ENCODE data around the gene STXBP6. TPM values are rescaled to one million over a fixed set of nuclear protein-coding genes. Genes with fewer than 3 reads are reported as not detected.

The STXBP6 gene
- total and polyA plus RNA-seq, 2 of the 13 experiments (the other 11 are each of a cell fraction or from before 2014, with no cell fraction given): 35.3 to 42.8 TPM

DNA sequence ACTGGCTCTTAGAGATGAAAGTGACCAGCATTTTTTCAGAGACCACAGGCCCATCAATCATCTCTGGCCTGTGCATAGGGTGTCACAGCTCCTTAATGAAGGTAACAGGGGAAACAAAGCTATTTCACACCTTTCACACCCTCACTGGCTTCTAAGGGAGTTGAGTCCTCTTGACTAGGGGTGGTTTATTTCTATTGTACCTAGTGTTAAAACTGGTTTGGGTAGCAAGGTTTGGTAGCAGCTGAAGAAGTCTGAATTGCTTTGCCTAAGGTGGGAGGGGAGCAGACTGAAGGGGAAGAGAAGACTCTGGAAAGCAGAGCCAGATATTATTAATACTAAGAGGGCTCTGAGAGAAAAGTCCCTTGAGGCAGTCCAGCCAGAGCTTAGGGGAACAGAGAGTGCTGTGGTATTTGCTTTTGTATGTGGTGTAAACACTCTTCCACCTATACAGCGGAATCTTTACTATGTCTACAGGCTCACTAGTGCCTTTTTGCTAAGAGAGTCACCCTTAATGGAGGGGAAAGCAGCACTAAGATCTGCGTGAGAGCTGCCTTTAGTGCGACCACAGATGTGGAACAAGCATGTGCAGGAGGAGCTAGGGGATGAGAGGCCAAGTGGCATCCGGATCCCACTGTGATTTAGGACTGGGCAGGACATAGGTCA lies 95.8 kb downstream of the STXBP6 start:
- Histone ChIP-seq H3K4me2 (ENCODE audit: low read depth, low read length) (no peak overlapping the region), H3K4me1 (ENCODE audit: insufficient read depth, low read length) (peaks cover 10% of the 10 kb centered on the region), H3K4me3 (replicated peaks in 1 of 3; ENCODE audit: insufficient read depth in 1 of 3, low read depth in 2 of 3, low read length in 3 of 3) (no peak overlapping the region), H3K27ac (ENCODE audit: extremely low read length, insufficient read depth, low read length) (no peak overlapping the region), H2AFZ (ENCODE audit: low read length) (no peak overlapping the region), H3K79me2 (ENCODE audit: insufficient read depth, low read length) (no peaks in the 10 kb centered on the region), H3K9me3 (ENCODE audit: low read length) (no peaks in the 10 kb centered on the region), H3K27me3 (ENCODE audit: control insufficient read depth in 1 of 2, insufficient read depth in 2 of 2, low read length in 2 of 2) (no peaks in the 10 kb centered on the region), H3K9ac (ENCODE audit: insufficient read depth, low read depth, low read length) (no peak overlapping the region), H3K36me3 (replicated peaks in 1 of 2; ENCODE audit: control insufficient read depth in 1 of 2, insufficient read depth in 2 of 2, low read length in 2 of 2) (no peaks in the 10 kb centered on the region), H4K20me1 (ENCODE audit: insufficient read depth, low read length) (no peaks in the 10 kb centered on the region)
- ATAC-seq (peak; percentile 15), DNase-seq (ENCODE audit: low spot score) (no peak), FAIRE-seq (no peak)
- intact Hi-C loops (cut with micrococcal nuclease; ENCODE audit: unreplicated experiment): loop anchor here (5.0 kb wide), 1 partner anchor 217 kb away; no protein-coding TSS in a partner anchor
- BruUV-seq (replicated peaks): no TSS peak
- WGBS (ENCODE audit: low lambda C conversion rate): 79% methylated on average over 4 of the region's 4 CpGs
- in situ Hi-C loops (cut with HindIII; ENCODE audit: extremely low pct_ligation_motif_present, low pct_unique_long_range_greater_than_20kb): no loop called here
- TF ChIP-seq ZNF333 (CRISPR knock-in tag; IDR thresholded peaks at IDR 0.05; ENCODE audit: borderline replicate concordance): no peak
- no peak for TF ChIP-seq HIVEP1 (CRISPR knock-in tag; IDR thresholded peaks at IDR 0.05)
- TF ChIP-seq ZNF232 (CRISPR knock-in tag; IDR thresholded peaks at IDR 0.05; ENCODE audit: borderline replicate concordance): 0 out of 2 replicates have a peak, but pooled peaks have one; percentile 36
- no peak for TF ChIP-seq EP300 (IDR thresholded peaks at IDR 0.05; ENCODE audit: low read depth in 2 of 2, low read length in 2 of 2)
- TF ChIP-seq EP300 (CRISPR knock-in tag; IDR thresholded peaks at IDR 0.05; ENCODE audit: borderline replicate concordance): 0 out of 2 replicates have a peak, but pooled peaks have one; percentile 5
- TF ChIP-seq SP5 (CRISPR knock-in tag; IDR thresholded peaks at IDR 0.05; ENCODE audit: borderline replicate concordance, low read depth): no peak
- TF ChIP-seq ZSCAN12 (CRISPR knock-in tag; IDR thresholded peaks at IDR 0.05): no peak
- TF ChIP-seq, protein P1, sequence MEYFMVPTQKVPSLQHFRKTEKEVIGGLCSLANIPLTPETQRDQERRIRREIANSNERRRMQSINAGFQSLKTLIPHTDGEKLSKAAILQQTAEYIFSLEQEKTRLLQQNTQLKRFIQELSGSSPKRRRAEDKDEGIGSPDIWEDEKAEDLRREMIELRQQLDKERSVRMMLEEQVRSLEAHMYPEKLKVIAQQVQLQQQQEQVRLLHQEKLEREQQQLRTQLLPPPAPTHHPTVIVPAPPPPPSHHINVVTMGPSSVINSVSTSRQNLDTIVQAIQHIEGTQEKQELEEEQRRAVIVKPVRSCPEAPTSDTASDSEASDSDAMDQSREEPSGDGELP (IDR thresholded peaks at IDR 0.05; ENCODE audit: borderline replicate concordance, low read depth): no peak
- POLR2A ChIA-PET: interaction anchor here (1.0 to 1.2 kb wide), 2 partner anchors 25 to 136 kb away, joined by 4 to 6 read pairs; no protein-coding TSS in a partner anchor
- CTCF ChIA-PET (ENCODE audit: low intra/inter-chr PET ratio, low total read pairs): interaction anchor here (1.0 to 1.9 kb wide), 3 partner anchors 26 to 179 kb away, joined by 3 to 12 read pairs (median 9); no protein-coding TSS in a partner anchor

Data from HepG2 (cell line).